Measurements from ENCODE around the gene HNRNPU. TPM values are rescaled to one million over a fixed set of nuclear protein-coding genes. Genes with fewer than 3 reads are reported as not detected.
A peak's percentile ranks its signal among the peaks of the same experiment; 100 is the strongest.

Gene HNRNPU
- total RNA-seq, 5 donors from 2014 or later (not counting 1 experiment from before 2014, with no cell fraction given), result 302 to 498 (median 321) TPM

GRCh38 chr1:244851546-244852231 is 12.7 kb downstream of the HNRNPU start:
- Mint-ChIP-seq H3K4me3 (no peak overlapping the region), H3K36me3 (peaks cover 67% of the 10 kb centered on the region), H3K27ac (peak overlapping the region in 1 of 2 donors; percentile 66), H3K4me1 (peaks cover 86 to 91% (median 88%) of the 10 kb centered on the region in 3 donors), H3K9me3 (no peaks in the 10 kb centered on the region), H3K27me3 (no peaks in the 10 kb centered on the region)
- Histone ChIP-seq H3K27ac (ENCODE audit: low read length) (no peak overlapping the region), H3K4me3 (ENCODE audit: control insufficient read depth in 1 of 2, extremely low read depth in 1 of 2, low read length in 1 of 2) (no peak overlapping the region), H3K9me3 (no peaks in the 10 kb centered on the region), H3K36me3 (ENCODE audit: control insufficient read depth in 2 of 2, extremely low read depth in 1 of 2, insufficient read depth in 1 of 2, low read length in 1 of 2) (peaks cover 0 to 61% of the 10 kb centered on the region in 2 donors), H3K27me3 (replicated peaks in 1 of 2; ENCODE audit: control insufficient read depth in 2 of 2, extremely low read depth in 1 of 2, insufficient read depth in 2 of 2, low read length in 1 of 2) (no peaks in the 10 kb centered on the region), H3K4me1 (ENCODE audit: control insufficient read depth in 1 of 2, extremely low read depth in 1 of 2, insufficient read depth in 2 of 2, low read length in 2 of 2) (peaks cover 7 to 49% of the 10 kb centered on the region in 2 experiments)
- no CpG with 5 or more reads among the region's 4 CpGs for WGBS (ENCODE audit: insufficient coverage)
- DNase-seq (no peak), ATAC-seq (replicated peaks in 1 of 4) (no peak)
- ChIA-PET CTCF (interaction anchor here (1.0 to 3.0 kb wide), 3 partner anchors 10 to 16 kb away, joined by 3 to 14 read pairs (median 8); partner anchors contain the start of gene COX20 (in 1 of the 2)), POLR2A (interaction anchor here (0.5 to 5.8 kb wide), 7 partner anchors 10 to 184 kb away, joined by 3 to 65 read pairs (median 9); partner anchors contain the start of gene COX20 (in 2 of the 2))

DNA sequence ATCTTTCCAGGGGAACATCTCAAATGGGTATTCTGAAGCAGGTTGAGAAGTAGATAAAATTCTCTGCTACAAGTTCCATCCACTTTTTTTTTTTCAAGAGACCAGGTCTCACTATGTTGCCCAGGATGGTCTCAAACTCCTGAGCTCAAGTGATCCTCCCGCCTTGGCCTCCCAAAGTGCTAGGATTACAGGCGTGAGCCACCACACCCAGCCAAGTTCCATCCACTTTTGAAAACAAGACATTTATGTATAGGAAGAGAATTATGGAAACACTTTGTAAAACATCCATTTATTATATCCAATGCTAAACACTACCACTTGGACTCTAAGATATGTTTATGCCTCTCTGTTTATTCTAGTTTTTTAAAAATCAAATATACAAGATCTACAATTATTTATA is 13.4 kb downstream of the HNRNPU start:
- DNase-seq (no peak), ATAC-seq (replicated peaks in 1 of 4) (no peak)
- ChIA-PET POLR2A (interaction anchor here (0.5 to 5.8 kb wide), 12 partner anchors 8 to 185 kb away, joined by 3 to 65 read pairs (median 8); partner anchors contain the start of gene COX20 (in 2 of the 2)), CTCF (interaction anchor here (1.0 to 3.0 kb wide), 5 partner anchors 8 to 192 kb away, joined by 3 to 14 read pairs (median 3); partner anchors contain the start of gene COX20 (in 1 of the 2))
- WGBS (ENCODE audit: insufficient coverage), result no CpG with 5 or more reads among the region's 2 CpGs
- Histone ChIP-seq H3K9me3 (no peaks in the 10 kb centered on the region), H3K36me3 (ENCODE audit: control insufficient read depth in 2 of 2, extremely low read depth in 1 of 2, insufficient read depth in 1 of 2, low read length in 1 of 2) (peaks cover 0 to 60% of the 10 kb centered on the region in 2 donors), H3K4me1 (ENCODE audit: control insufficient read depth in 1 of 2, extremely low read depth in 1 of 2, insufficient read depth in 2 of 2, low read length in 2 of 2) (peaks cover 7 to 43% of the 10 kb centered on the region in 2 experiments), H3K4me3 (ENCODE audit: control insufficient read depth in 1 of 2, extremely low read depth in 1 of 2, low read length in 1 of 2) (no peak overlapping the region), H3K27me3 (replicated peaks in 1 of 2; ENCODE audit: control insufficient read depth in 2 of 2, extremely low read depth in 1 of 2, insufficient read depth in 2 of 2, low read length in 1 of 2) (no peaks in the 10 kb centered on the region), H3K27ac (ENCODE audit: low read length) (no peak overlapping the region)
- peaks cover 82 to 91% (median 82%) of the 10 kb centered on the region in 3 donors for H3K4me1 Mint-ChIP-seq
- peak overlapping the region; percentile 46 to 73 for H3K27ac Mint-ChIP-seq
- H3K9me3 Mint-ChIP-seq, result no peaks in the 10 kb centered on the region
- peaks cover 66% of the 10 kb centered on the region for H3K36me3 Mint-ChIP-seq
- no peak overlapping the region for H3K4me3 Mint-ChIP-seq
- no peaks in the 10 kb centered on the region for H3K27me3 Mint-ChIP-seq

DNA sequence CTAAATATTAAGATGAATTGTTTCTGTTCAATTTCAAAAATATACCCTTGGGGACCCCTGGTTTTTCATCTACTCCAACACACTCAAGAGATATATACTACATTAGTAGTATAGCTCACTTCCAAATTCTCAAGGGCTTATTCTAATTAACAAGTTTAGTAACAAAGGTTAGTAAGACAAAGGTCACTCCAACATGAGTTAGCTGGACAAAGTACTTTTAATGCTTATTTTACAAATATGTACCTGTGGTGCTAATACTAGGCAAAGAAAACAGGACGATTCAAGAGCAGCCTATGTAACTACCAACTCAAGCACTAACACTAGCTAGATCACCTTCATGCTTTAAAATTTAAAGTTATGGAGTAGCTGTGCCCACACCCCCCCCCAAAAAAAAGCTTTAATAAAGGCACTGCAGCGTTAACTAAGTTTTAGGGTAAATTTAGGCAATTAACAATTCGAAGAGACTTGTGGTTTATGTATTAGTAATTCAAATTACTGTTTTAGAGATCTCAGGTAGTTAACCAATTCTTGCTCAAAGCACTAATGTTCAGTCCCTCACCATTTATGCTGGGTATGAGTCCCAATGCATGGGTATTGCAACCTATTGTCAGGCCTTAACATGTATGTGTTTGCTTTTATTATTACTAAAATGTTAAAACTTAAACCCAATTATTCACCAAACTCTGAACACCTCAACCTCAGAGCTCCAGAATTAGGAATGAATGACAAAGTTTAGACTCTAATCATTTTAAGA is 14.1 kb downstream of the HNRNPU start:
- H3K4me3 ChIP-seq (ENCODE audit: control insufficient read depth in 1 of 2, extremely low read depth in 1 of 2, low read length in 1 of 2), result no peak overlapping the region
- ChIA-PET CTCF (interaction anchor here (0.9 to 3.0 kb wide), 6 partner anchors 9 to 193 kb away, joined by 3 to 14 read pairs (median 4); partner anchors contain the start of gene COX20 (in 1 of the 2)), POLR2A (interaction anchor here (0.6 to 5.8 kb wide), 14 partner anchors 9 to 157 kb away, joined by 3 to 65 read pairs (median 5); partner anchors contain the start of gene COX20 (in 2 of the 2))
- Mint-ChIP-seq H3K4me1 (peaks cover 80 to 91% (median 80%) of the 10 kb centered on the region in 3 donors), H3K27me3 (no peaks in the 10 kb centered on the region), H3K36me3 (peaks cover 65% of the 10 kb centered on the region), H3K4me3 (no peak overlapping the region), H3K9me3 (no peaks in the 10 kb centered on the region), H3K27ac (peak overlapping the region; percentile 46 to 73)
- no peaks in the 10 kb centered on the region for H3K27me3 ChIP-seq (replicated peaks in 1 of 2; ENCODE audit: control insufficient read depth in 2 of 2, extremely low read depth in 1 of 2, insufficient read depth in 2 of 2, low read length in 1 of 2)
- peaks cover 0 to 58% of the 10 kb centered on the region in 2 donors for H3K36me3 ChIP-seq (ENCODE audit: control insufficient read depth in 2 of 2, extremely low read depth in 1 of 2, insufficient read depth in 1 of 2, low read length in 1 of 2)
- no peak overlapping the region for H3K27ac ChIP-seq (ENCODE audit: low read length)
- no peak for ATAC-seq (replicated peaks in 1 of 4)
- WGBS (ENCODE audit: insufficient coverage), result no CpG with 5 or more reads among the region's 3 CpGs
- H3K4me1 ChIP-seq (ENCODE audit: control insufficient read depth in 1 of 2, extremely low read depth in 1 of 2, insufficient read depth in 2 of 2, low read length in 2 of 2), result peaks cover 1 to 36% of the 10 kb centered on the region in 2 experiments
- no peak for DNase-seq
- H3K9me3 ChIP-seq, result no peaks in the 10 kb centered on the region

DNA sequence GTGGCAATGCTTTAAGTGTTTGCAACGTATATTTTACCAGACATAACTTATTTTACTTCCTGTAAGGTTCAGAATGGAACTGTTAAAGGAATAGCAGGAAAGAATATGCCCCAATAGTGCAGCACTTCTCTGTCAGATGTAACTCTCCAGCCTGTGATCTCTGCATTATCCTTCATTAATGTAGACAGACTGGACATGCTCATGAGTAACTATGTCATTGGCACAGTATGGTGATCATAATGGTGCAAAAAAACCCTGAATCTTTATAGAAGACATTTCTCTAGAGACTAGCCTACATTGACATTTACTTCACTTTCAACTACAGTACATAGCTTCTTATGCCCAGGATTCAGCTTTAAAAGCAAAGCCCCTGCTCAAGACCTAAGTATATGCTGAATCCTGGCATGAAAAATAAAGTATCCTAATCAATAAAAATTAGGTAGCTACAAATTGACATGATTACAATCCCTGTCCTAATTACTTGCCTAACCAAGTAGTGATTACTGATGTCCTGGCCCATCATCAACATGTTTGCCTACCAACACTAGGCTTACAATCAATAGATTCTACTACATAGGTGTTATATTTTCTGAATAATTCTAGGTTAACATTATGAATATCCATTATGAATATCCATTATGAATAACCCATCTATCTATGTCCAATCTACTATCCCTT is 15.0 kb downstream of the HNRNPU start:
- H3K36me3 Mint-ChIP-seq, result peaks cover 61% of the 10 kb centered on the region
- WGBS (ENCODE audit: insufficient coverage), result no CpG with 5 or more reads among the region's 1 CpG

DNA sequence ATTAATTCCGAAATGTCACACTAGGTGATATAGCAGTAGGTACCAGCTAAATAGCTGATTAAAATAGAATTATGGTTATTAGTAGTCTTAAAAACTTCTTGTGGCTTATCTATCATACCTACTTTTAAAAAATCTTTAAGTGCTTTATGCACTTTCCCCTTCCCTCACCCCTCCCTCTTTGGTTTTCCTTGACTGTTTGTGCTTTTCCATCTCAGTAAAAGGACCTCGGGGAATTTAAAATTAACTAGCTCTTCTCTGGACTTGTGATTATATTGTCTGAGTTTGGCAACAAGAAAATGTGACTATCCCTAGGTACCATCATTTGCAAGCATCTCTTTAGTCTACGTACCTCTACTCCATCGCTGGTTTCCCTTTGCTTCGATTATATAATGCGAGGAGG is 17.7 kb downstream of the HNRNPU start:
- Mint-ChIP-seq H3K4me1 (peaks cover 68 to 78% (median 69%) of the 10 kb centered on the region in 3 donors), H3K9me3 (no peaks in the 10 kb centered on the region), H3K36me3 (peaks cover 64% of the 10 kb centered on the region), H3K27ac (no peak overlapping the region), H3K4me3 (no peak overlapping the region), H3K27me3 (no peaks in the 10 kb centered on the region)
- ChIA-PET POLR2A (interaction anchor here (0.5 to 2.3 kb wide), 7 partner anchors 8 to 123 kb away, joined by 3 to 16 read pairs (median 6); a partner anchor contains a TSS), CTCF (interaction anchor here (1.0 to 2.2 kb wide), 3 partner anchors 9 to 15 kb away, joined by 3 to 16 read pairs (median 3); no protein-coding TSS in a partner anchor)
- DNase-seq (no peak), ATAC-seq (replicated peaks in 1 of 4) (no peak)
- H3K4me3 ChIP-seq (ENCODE audit: control insufficient read depth in 1 of 2, extremely low read depth in 1 of 2, low read length in 1 of 2), result no peak overlapping the region
- H3K36me3 ChIP-seq (ENCODE audit: control insufficient read depth in 2 of 2, extremely low read depth in 1 of 2, insufficient read depth in 1 of 2, low read length in 1 of 2), result peaks cover 0 to 54% of the 10 kb centered on the region in 2 donors
- no peaks in the 10 kb centered on the region for H3K27me3 ChIP-seq (replicated peaks in 1 of 2; ENCODE audit: control insufficient read depth in 2 of 2, extremely low read depth in 1 of 2, insufficient read depth in 2 of 2, low read length in 1 of 2)
- H3K9me3 ChIP-seq, result no peaks in the 10 kb centered on the region
- no CpG with 5 or more reads among the region's 6 CpGs for WGBS (ENCODE audit: insufficient coverage)
- H3K27ac ChIP-seq (ENCODE audit: low read length), result no peak overlapping the region
- peaks cover 7 to 10% of the 10 kb centered on the region in 2 experiments for H3K4me1 ChIP-seq (ENCODE audit: control insufficient read depth in 1 of 2, extremely low read depth in 1 of 2, insufficient read depth in 2 of 2, low read length in 2 of 2)

More for the DNA sequence above, 15.0 kb downstream of the HNRNPU start:
- Histone ChIP-seq H3K9me3 (no peaks in the 10 kb centered on the region), H3K27ac (ENCODE audit: low read length) (no peak overlapping the region), H3K36me3 (ENCODE audit: control insufficient read depth in 2 of 2, extremely low read depth in 1 of 2, insufficient read depth in 1 of 2, low read length in 1 of 2) (peaks cover 0 to 60% of the 10 kb centered on the region in 2 donors), H3K27me3 (replicated peaks in 1 of 2; ENCODE audit: control insufficient read depth in 2 of 2, extremely low read depth in 1 of 2, insufficient read depth in 2 of 2, low read length in 1 of 2) (no peaks in the 10 kb centered on the region), H3K4me3 (ENCODE audit: control insufficient read depth in 1 of 2, extremely low read depth in 1 of 2, low read length in 1 of 2) (no peak overlapping the region), H3K4me1 (ENCODE audit: control insufficient read depth in 1 of 2, extremely low read depth in 1 of 2, insufficient read depth in 2 of 2, low read length in 2 of 2) (peaks cover 2 to 32% of the 10 kb centered on the region in 2 experiments)
- POLR2A ChIA-PET, result interaction anchor here (0.6 to 5.0 kb wide), 15 partner anchors 8 to 1259 kb away, joined by 3 to 65 read pairs (median 4); partner anchors contain the start of gene COX20 (in 2 of the 2)
- no peaks in the 10 kb centered on the region for H3K27me3 Mint-ChIP-seq
- no peak overlapping the region for H3K4me3 Mint-ChIP-seq
- peaks cover 77 to 91% (median 77%) of the 10 kb centered on the region in 3 donors for H3K4me1 Mint-ChIP-seq
- no peak overlapping the region for H3K27ac Mint-ChIP-seq
- ATAC-seq (replicated peaks in 1 of 4), result peak in 1 of 4 experiments; percentile 7
- no peaks in the 10 kb centered on the region for H3K9me3 Mint-ChIP-seq
- CTCF ChIA-PET, result interaction anchor here (0.9 to 3.0 kb wide), 4 partner anchors 10 to 194 kb away, joined by 3 to 14 read pairs (median 6); partner anchors contain the start of gene COX20 (in 1 of the 2)
- no peak for DNase-seq
